ENCODE data around the gene BTRC.
A peak's percentile ranks its signal among the peaks of the same experiment; 100 is the strongest.

The BTRC gene

GRCh38 chr10:101485207-101485606, 131.2 kb downstream of the BTRC start:
- Histone ChIP-seq H3K27ac (replicated peaks) (no peak overlapping the region), H3K27me3 (ENCODE audit: insufficient read depth, poor library complexity, severe bottlenecking) (no peaks in the 10 kb centered on the region), H3K4me3 (replicated peaks; ENCODE audit: insufficient read depth, low read length) (no peak overlapping the region)
- TF ChIP-seq SPI1 (IDR thresholded peaks at IDR 0.05; ENCODE audit: borderline replicate concordance, low read depth) (no peak), REST (IDR thresholded peaks at IDR 0.05; ENCODE audit: insufficient replicate concordance, low read depth) (no peak), GABPA (IDR thresholded peaks at IDR 0.05; ENCODE audit: low read depth) (no peak), CTCF (IDR thresholded peaks at IDR 0.05; ENCODE audit: insufficient read depth, low read length) (no peak), POLR2AphosphoS5 (IDR thresholded peaks at IDR 0.05; ENCODE audit: low read depth) (no peak)
- no peak for DNase-seq (ENCODE audit: low read depth in 1 of 2, low spot score in 1 of 2)

GRCh38 chr10:101485681-101486554, 132.0 kb downstream of the BTRC start:
- peak in 1 of 2 experiments; percentile 13 for DNase-seq (ENCODE audit: low read depth in 1 of 2, low spot score in 1 of 2)
- H3K27ac ChIP-seq (replicated peaks): no peak overlapping the region
- no peaks in the 10 kb centered on the region for H3K27me3 ChIP-seq (ENCODE audit: insufficient read depth, poor library complexity, severe bottlenecking)
- TF ChIP-seq CTCF (IDR thresholded peaks at IDR 0.05; ENCODE audit: insufficient read depth, low read length) (no peak), POLR2AphosphoS5 (IDR thresholded peaks at IDR 0.05; ENCODE audit: low read depth) (no peak), GABPA (IDR thresholded peaks at IDR 0.05; ENCODE audit: low read depth) (no peak), SPI1 (IDR thresholded peaks at IDR 0.05; ENCODE audit: borderline replicate concordance, low read depth) (peak; percentile 22; the same call in 1 of the 2 replicates), REST (IDR thresholded peaks at IDR 0.05; ENCODE audit: insufficient replicate concordance, low read depth) (no peak)
- no peak overlapping the region for H3K4me3 ChIP-seq (replicated peaks; ENCODE audit: insufficient read depth, low read length)

- DNase-seq (ENCODE audit: low read depth in 1 of 2, low spot score in 1 of 2): no peak
- no peaks in the 10 kb centered on the region for H3K27me3 ChIP-seq (ENCODE audit: insufficient read depth, poor library complexity, severe bottlenecking)
- no peak overlapping the region for H3K27ac ChIP-seq (replicated peaks)
- TF ChIP-seq REST (IDR thresholded peaks at IDR 0.05; ENCODE audit: insufficient replicate concordance, low read depth): no peak
- no peak for TF ChIP-seq CTCF (IDR thresholded peaks at IDR 0.05; ENCODE audit: insufficient read depth, low read length)
- no peak for TF ChIP-seq POLR2AphosphoS5 (IDR thresholded peaks at IDR 0.05; ENCODE audit: low read depth)
- no peak for TF ChIP-seq GABPA (IDR thresholded peaks at IDR 0.05; ENCODE audit: low read depth)
- no peak for TF ChIP-seq SPI1 (IDR thresholded peaks at IDR 0.05; ENCODE audit: borderline replicate concordance, low read depth)
- no peak overlapping the region for H3K4me3 ChIP-seq (replicated peaks; ENCODE audit: insufficient read depth, low read length)
Observed at GRCh38 chr10:101487399-101487798, 133.4 kb downstream of the BTRC start.

Measured in HL-60 (cell line).